ENCODE data around the gene CAGE1.
"Not testable (repeated sequence)": the region's sequence is repeated elsewhere in the genome, so short reads cannot be mapped to it uniquely, and the experiment has no call there.

The CAGE1 gene

GRCh38 chr6:7338031-7338430 lies 51.5 kb downstream of the CAGE1 start:
- no peak for DNase-seq (ENCODE audit: low spot score)

DNA sequence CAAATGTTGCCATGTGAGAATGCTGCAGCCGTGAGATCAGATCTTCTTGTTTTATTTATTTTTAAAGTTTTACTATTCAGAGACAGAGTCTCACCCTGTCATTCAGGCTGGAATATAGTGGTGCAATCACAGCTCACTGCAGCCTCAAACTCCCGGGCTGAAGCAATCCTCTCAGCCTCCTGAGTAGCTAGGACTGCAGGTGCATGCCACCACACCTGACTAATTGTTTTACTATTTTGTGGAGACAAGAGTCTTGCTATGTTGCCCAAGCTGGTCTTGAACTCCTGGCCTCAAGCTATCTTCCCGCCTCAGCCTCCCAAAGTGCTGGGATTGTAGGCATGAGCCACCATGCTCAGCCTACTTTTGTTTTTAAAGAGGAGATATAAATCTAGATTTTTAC lies 54.0 kb downstream of the CAGE1 start:
- no peak for DNase-seq (ENCODE audit: low spot score)

GRCh38 chr6:7334685-7335084 lies 54.9 kb downstream of the CAGE1 start:
- no peak for DNase-seq (ENCODE audit: low spot score)

- DNase-seq (ENCODE audit: low spot score): no peak
These were observed 57.3 kb downstream of the CAGE1 start for GRCh38 chr6:7332090-7332745.

GRCh38 chr6:7331452-7331851 lies 58.1 kb downstream of the CAGE1 start:
- DNase-seq (ENCODE audit: low spot score): no peak

DNA sequence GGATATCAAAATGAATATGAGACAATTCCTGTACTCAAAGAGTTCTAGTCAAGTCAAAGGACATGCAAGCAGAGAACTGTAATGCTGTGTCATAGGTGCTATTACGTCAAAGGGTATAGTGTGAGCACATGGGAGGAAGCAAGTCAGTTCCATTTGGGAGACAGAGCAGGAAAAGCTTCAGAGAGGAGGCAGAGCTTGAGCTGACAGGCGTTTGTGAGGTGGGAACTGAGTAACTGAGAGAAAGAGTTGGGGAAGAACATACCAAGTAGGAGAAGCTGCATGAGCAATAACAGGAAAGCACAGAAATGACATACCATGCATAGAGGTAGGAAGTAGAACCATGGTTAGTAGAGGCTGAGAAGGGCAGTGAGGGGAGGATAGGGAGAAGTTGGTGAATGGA lies 61.3 kb downstream of the CAGE1 start:
- DNase-seq (ENCODE audit: low spot score): no peak

DNA sequence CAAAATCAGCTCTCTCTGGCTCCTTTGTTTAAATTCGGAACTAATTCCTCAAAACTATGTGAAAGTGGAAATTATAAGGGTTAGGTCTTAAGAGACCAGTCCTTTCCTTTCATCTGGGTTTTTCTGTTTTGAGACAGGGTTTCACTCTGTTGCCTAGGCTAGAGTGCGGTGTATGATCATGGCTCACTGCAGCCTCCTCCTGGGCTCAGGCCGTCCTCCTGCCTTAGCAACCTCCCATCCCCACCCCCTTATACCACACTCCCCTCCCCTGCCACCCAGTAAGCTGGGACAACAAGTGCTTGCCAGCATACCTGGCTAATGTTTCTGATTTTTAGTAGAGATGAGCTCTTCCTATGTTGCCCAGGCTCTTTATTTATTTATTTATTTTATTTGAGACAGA lies 63.8 kb downstream of the CAGE1 start:
- DNase-seq (ENCODE audit: low spot score): no peak

DNA sequence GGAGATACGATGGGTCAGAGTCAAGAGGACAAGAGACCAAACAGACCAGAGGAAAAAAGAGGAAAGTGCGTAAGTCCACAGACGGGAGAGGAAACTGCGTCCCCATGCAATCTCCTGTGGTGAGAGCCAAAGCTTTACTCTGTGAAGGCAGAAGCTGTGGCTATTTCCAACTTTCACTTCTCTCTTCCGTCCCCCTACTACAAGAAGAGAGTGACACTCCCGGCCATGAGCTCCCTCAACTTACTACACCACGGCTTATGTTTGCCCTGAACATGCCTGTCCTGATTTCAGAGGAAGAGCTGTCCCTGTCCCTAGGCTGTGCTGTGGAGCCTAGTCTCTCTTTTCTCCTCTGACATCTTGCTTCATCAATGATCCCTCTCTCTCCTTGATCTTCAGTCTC lies 65.0 kb downstream of the CAGE1 start:
- no peak for DNase-seq (ENCODE audit: low spot score)

DNA sequence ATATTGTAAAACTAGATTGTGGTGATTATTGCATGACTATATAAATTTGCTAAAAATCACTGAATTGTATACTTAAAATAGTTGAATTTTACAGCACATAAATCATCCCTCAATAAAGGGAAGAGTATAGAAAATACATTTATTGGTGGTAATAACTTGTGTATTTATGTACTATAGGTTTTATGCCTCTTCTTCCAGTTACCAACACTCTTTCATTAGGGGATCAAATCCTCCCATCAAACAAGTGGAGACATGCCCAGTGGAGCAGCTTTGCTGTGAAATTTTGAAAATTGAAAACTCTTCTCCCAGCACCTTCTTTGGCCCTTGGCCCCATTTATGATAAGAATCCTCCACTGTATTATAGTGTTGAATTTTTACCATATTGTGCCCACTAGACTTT lies 66.5 kb downstream of the CAGE1 start:
- DNase-seq (ENCODE audit: low spot score): no peak

GRCh38 chr6:7321866-7322265 lies 67.7 kb downstream of the CAGE1 start:
- DNase-seq (ENCODE audit: low spot score): not testable (repeated sequence)

GRCh38 chr6:7319406-7319805 lies 70.1 kb downstream of the CAGE1 start:
- not testable (repeated sequence) for DNase-seq (ENCODE audit: low spot score)

DNA sequence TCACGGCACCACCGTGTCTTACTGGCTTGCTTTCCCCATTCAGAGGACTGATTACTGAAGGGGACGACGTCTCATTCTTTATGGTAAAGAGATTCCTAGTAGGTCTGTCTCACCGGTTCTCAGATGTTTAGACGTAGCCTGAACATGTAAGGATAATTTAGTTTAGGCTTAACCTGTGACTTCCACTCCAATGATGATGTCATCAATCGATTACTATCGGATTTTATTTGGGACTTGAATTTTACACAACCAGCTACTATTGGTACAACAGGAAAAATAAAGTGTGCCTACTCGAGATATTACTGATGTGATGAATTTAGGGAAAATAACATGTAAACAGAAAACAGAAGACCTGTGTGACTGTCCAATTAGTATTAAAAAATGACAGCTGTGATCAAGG lies 72.0 kb downstream of the CAGE1 start:
- no peak for DNase-seq (ENCODE audit: low spot score)

- DNase-seq (ENCODE audit: low spot score): no peak
These were observed 72.6 kb downstream of the CAGE1 start for GRCh38 chr6:7316658-7317533.

GRCh38 chr6:7315948-7316365 lies 73.6 kb downstream of the CAGE1 start:
- no peak for DNase-seq (ENCODE audit: low spot score)

- DNase-seq (ENCODE audit: low spot score): not testable (repeated sequence)
These were observed 74.2 kb downstream of the CAGE1 start for GRCh38 chr6:7315087-7315947.

GRCh38 chr6:7314414-7314813 lies 75.1 kb downstream of the CAGE1 start:
- DNase-seq (ENCODE audit: low spot score): no peak

GRCh38 chr6:7313505-7314165 lies 75.9 kb downstream of the CAGE1 start:
- no peak for DNase-seq (ENCODE audit: low spot score)

DNA sequence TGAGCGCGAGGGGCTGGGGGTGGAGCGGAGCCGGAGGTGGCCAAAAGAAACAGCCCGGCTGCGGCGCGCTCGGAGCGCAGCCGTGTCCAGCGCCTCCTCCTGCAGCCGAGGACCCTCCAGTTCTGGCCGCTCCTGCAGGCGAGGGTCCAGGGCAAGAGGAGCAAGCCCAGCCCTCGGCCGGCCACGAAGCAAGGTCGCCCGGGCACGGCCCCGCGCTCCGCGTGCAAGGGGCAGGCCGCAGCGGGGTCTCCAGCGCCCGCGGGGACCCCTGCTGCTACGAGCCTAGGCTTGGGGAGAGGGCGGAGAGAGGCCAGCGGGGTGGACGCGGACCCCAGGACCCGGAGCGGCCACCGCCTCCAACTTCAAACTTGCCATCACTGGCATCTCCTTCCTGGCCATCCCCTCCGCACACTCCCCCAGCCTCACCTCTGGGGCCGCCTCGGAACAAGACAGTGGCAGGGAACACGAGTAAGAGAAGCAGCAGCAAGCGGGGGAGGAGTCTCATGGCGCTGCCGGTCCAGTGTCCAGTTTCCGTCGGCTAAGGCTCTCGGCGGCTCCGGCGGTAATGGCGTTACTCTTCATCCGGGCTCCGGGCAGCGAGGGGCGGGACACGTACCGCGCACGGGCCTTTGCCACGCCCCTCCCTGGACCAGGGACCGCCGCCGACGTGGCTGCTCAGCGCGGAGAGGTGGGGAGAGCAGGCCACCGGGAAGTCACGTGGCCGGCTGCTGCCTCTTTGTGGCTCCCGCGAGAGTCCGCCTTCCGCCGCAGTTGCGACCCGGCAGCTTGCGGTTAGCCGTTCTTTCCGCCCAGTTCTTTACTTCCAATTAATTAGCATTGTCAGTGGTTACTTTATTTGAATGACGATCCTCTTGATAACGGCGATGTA lies 76.7 kb downstream of the CAGE1 start, which contains the start of gene SSR1:
Gene SSR1 (minus strand): TSS at position 584 of the 889 bp plus-strand sequence. CDS start 79 bp downstream, at position 505.
- peak; percentile 95 for DNase-seq (ENCODE audit: low spot score)

GRCh38 chr6:7311917-7312615 lies 77.5 kb downstream of the CAGE1 start:
- DNase-seq (ENCODE audit: low spot score): no peak

DNA sequence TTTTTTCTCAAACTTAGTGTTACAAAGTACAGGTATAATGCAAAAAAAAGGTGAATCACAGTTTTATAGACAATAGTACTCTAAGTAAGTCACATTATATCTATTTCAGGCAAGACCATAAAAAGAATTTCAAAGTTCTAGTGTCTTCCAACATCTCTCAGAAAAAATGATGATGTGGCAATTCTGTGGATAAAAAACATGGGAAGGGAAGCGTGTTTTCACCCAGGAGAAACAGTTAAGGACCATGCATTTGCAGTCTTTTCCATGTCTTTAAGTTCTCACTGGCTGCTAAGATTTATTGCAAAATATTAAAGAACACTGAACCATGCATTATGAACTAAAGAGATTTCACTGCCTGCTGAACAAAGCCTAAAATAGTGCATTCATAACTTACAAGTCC lies 78.4 kb downstream of the CAGE1 start:
- no peak for DNase-seq (ENCODE audit: low spot score)
